Inflammatory macrophage (primary cell): ENCODE measurements around the gene TP53BP1.
A peak's percentile ranks its signal among the peaks of the same experiment; 100 is the strongest.
"Not testable (repeated sequence)": the region's sequence is repeated elsewhere in the genome, so short reads cannot be mapped to it uniquely, and the experiment has no call there.

ENCODE experiments used
- DNase-seq, 2 donors: peaks; one replicate each; pipeline ENCODE4 v3.0.0-alpha.2; 2020 to 2022

Gene TP53BP1

GRCh38 chr15:43412096-43412495, 80.9 kb downstream of the TP53BP1 start:
- DNase-seq, result no peak

- no peak for DNase-seq
Observed at GRCh38 chr15:43410572-43411214, 82.3 kb downstream of the TP53BP1 start.

- no peak for DNase-seq
Observed at GRCh38 chr15:43408789-43409188, 84.2 kb downstream of the TP53BP1 start.

- DNase-seq, result no peak
Observed at GRCh38 chr15:43406808-43407207, 86.1 kb downstream of the TP53BP1 start.

- no peak for DNase-seq
Observed at GRCh38 chr15:43406189-43406588, 86.8 kb downstream of the TP53BP1 start.

GRCh38 chr15:43404130-43404529, 88.8 kb downstream of the TP53BP1 start:
- no peak for DNase-seq

- DNase-seq, result no peak
Observed at GRCh38 chr15:43403616-43404015, 89.3 kb downstream of the TP53BP1 start.

GRCh38 chr15:43402255-43402654, 90.7 kb downstream of the TP53BP1 start:
- DNase-seq, result no peak

- DNase-seq, result not testable (repeated sequence)
Observed at GRCh38 chr15:43393592-43393991, 99.4 kb downstream of the TP53BP1 start.

GRCh38 chr15:43390723-43391122, 102.2 kb downstream of the TP53BP1 start:
- no peak for DNase-seq

- DNase-seq, result no peak
Observed at GRCh38 chr15:43383070-43383469, 109.9 kb downstream of the TP53BP1 start.

- DNase-seq, result no peak
Observed at GRCh38 chr15:43382310-43382709, 110.6 kb downstream of the TP53BP1 start.

GRCh38 chr15:43378601-43379000, 114.4 kb downstream of the TP53BP1 start:
- no peak for DNase-seq

- DNase-seq, result peak in 1 of 2 donors; percentile 19
Observed at GRCh38 chr15:43376017-43376705, 116.8 kb downstream of the TP53BP1 start.

GRCh38 chr15:43370975-43371974, 121.7 kb downstream of the TP53BP1 start, which contains the start of the genes TUBGCP4 and ZSCAN29:
Gene TUBGCP4, plus strand, starts transcription at chr15:43371101. Its CDS starts 254 bp downstream, at chr15:43371355.
Gene ZSCAN29, minus strand, starts transcription at chr15:43371043. Its CDS starts 1,130 bp downstream, at chr15:43369913.
- DNase-seq, result peak; percentile 80 to 87

- DNase-seq, result peak in 1 of 2 donors; percentile 5
Observed at GRCh38 chr15:43370310-43370974, 122.5 kb downstream of the TP53BP1 start.

- DNase-seq, result no peak
Observed at GRCh38 chr15:43361313-43361903, 131.5 kb downstream of the TP53BP1 start.

- no peak for DNase-seq
Observed at GRCh38 chr15:43360821-43361220, 132.1 kb downstream of the TP53BP1 start.
